ENCODE measurements around the gene FDXR.

FDXR gene

DNA sequence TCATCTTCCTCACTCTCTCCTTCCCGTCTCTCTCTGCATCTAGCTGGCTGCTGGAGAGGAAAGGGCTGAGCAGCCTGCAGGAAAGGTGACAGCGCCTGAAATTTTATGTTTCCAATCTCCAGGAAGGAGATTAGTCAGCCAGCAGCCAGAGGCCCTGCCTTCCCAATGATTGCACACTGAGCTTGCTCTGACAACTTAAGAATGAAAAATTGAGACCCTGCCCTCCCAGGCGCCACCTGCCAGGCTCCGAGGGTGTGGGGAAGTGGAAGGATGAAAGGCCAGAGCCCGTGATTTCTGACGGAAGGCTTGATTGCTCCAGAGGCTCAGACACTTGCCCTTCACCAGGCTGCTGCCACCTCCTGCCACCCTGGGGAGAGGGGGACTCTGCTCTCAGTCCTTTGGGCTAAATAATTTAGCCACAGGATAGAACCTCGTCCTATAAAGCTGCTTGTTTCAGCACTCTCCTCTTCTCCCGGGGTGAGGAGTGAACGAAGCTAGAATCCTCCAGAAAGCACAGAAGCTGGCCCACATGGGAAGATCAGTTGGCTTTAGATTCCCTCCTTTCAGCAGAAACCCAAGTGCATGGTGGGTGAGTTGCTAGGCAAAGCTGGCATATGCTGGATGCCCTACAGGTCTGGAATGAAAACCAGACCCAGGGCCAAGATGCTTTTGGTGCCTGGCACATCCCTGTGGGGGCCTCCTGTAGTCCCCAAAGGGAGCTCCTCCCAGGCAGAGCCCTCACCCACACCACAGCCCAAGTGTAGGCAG lies 46.7 kb downstream of the FDXR start:
- no peak for TF ChIP-seq FOXK2 (IDR thresholded peaks at IDR 0.05)
- no peak for TF ChIP-seq FOXM1 (IDR thresholded peaks at IDR 0.05; ENCODE audit: borderline replicate concordance)
- TF ChIP-seq L3MBTL2 (conservative IDR thresholded peaks at IDR 0.05): no peak
- TF ChIP-seq NFRKB (IDR thresholded peaks at IDR 0.05): no peak
- no peak for TF ChIP-seq ZNF384 (IDR thresholded peaks at IDR 0.05)
- no peak for TF ChIP-seq HDGF (IDR thresholded peaks at IDR 0.05; ENCODE audit: borderline replicate concordance)
- no peak for TF ChIP-seq FOXA1 (IDR thresholded peaks at IDR 0.05)
- ChIA-PET POLR2A (no interaction called here), CTCF (interaction anchor here (0.9 kb wide), 1 partner anchor 14 kb away, joined by 3 read pairs; no protein-coding TSS in a partner anchor)
- DNase-seq (ENCODE audit: extremely low spot score): no peak

DNA sequence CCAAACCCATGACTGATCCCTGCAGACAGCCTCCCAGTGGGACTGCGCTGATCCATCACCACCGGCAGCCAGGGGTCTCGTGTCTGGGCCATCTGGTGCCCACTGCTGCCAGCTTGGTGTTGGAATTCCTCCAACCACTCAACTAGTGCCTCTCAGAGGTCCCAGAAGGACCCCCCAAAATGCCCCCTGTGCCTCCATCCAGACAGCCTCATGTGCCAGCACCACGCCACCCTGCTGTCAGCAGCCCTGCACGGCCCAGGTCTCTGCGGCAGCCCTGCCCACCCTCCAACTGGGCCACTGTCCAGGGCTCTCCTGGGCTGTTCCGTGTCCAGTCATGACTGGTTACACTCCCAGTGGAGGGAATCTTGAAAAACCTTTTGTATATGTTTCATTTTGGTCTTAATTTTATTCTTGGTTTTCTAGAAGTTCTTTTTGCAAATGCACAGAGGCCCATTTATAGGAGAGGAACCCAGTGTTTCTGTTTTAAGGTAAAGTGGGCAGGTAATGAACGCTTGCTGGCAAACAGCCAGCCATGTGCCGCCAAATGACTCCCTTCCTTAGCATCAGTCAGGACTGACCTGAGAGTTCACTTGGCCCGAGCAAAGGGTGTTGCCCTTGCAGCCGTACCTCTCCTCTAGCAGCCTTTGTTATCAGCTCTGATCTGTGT lies 47.7 kb downstream of the FDXR start:
- DNase-seq (ENCODE audit: extremely low spot score): no peak

DNA sequence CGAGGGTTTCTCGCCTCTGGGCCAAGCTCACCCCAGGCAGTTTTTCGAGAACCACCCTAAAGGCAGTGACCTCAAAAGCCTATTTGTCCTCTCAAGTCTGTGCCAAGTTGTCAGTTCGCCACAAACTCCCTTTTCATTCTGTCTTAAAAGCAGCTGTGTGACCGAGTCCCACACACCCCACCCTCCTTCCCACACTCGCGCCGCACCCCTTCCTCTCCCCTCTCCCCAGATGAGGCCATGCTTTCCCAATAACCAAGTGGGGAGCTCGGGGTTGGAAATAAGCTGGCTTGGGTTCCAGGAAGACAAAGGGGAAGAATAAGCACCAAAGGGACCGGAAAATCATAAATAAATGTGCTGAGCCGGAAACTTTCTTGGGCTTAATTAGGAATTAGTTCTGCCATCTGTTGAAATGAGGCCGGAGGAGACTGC lies 49.8 kb downstream of the FDXR start:
- POLR2A ChIA-PET: no interaction called here
- TF ChIP-seq FOXM1 (IDR thresholded peaks at IDR 0.05; ENCODE audit: borderline replicate concordance) (no peak), BHLHE40 (IDR thresholded peaks at IDR 0.05; ENCODE audit: borderline replicate concordance) (no peak), SP1 (IDR thresholded peaks at IDR 0.05) (no peak), ELF4 (IDR thresholded peaks at IDR 0.05) (no peak), L3MBTL2 (conservative IDR thresholded peaks at IDR 0.05) (no peak), ARNT (IDR thresholded peaks at IDR 0.05) (no peak), NFRKB (IDR thresholded peaks at IDR 0.05) (no peak), FOXK2 (IDR thresholded peaks at IDR 0.05) (no peak), CTBP1 (IDR thresholded peaks at IDR 0.05; ENCODE audit: borderline replicate concordance) (no peak), HDGF (IDR thresholded peaks at IDR 0.05; ENCODE audit: borderline replicate concordance) (no peak), SUZ12 (IDR thresholded peaks at IDR 0.05) (no peak), LEF1 (IDR thresholded peaks at IDR 0.05; ENCODE audit: borderline replicate concordance) (no peak), FOXA1 (IDR thresholded peaks at IDR 0.05) (no peak), ZNF384 (IDR thresholded peaks at IDR 0.05) (no peak), TARDBP (IDR thresholded peaks at IDR 0.05) (no peak)
- TF ChIP-seq, protein P1, sequence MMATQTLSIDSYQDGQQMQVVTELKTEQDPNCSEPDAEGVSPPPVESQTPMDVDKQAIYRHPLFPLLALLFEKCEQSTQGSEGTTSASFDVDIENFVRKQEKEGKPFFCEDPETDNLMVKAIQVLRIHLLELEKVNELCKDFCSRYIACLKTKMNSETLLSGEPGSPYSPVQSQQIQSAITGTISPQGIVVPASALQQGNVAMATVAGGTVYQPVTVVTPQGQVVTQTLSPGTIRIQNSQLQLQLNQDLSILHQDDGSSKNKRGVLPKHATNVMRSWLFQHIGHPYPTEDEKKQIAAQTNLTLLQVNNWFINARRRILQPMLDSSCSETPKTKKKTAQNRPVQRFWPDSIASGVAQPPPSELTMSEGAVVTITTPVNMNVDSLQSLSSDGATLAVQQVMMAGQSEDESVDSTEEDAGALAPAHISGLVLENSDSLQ (IDR thresholded peaks at IDR 0.05): no peak
- CTCF ChIA-PET: no interaction called here
- DNase-seq (ENCODE audit: extremely low spot score): no peak

More for the DNA sequence above, 47.7 kb downstream of the FDXR start:
- no peak for TF ChIP-seq HDGF (IDR thresholded peaks at IDR 0.05; ENCODE audit: borderline replicate concordance)
- no peak for TF ChIP-seq BHLHE40 (IDR thresholded peaks at IDR 0.05; ENCODE audit: borderline replicate concordance)
- no peak for TF ChIP-seq SP1 (IDR thresholded peaks at IDR 0.05)
- TF ChIP-seq FOXM1 (IDR thresholded peaks at IDR 0.05; ENCODE audit: borderline replicate concordance): no peak
- TF ChIP-seq, protein P1 (IDR thresholded peaks at IDR 0.05): no peak
- ChIA-PET CTCF (no interaction called here), POLR2A (no interaction called here)

DNA sequence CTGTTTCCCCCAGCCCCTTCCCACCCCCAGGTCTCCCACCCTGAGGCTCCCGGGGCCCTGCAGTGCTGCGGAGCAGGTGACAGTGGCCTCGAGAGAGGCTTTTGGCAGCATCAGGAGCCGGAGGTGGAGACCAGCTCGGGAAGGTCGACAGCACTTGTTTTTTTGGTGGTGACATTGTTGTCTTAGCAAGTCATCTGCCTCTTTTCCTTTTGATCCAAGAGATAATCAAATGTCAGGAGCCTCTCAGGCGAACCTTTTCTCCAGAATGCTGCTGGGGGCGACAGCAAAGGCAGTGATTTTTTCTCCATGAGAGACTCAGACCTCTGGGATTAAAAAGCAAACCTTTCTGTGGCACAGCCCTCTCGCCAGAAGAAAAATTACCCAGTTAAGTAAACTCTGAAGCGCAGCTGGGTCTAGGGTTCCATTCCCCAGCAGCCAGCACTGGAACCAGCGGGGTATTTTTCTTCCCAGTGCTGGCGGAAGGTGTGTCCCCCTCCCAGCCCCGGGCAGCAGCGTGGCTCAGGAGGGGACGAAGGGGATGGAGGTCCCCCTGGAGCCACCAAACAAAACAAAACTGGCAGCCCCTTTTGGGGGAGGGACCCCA lies 50.4 kb downstream of the FDXR start:
- no peak for TF ChIP-seq FOXA1 (IDR thresholded peaks at IDR 0.05)
- no peak for TF ChIP-seq BHLHE40 (IDR thresholded peaks at IDR 0.05; ENCODE audit: borderline replicate concordance)
- TF ChIP-seq SP1 (IDR thresholded peaks at IDR 0.05): no peak
- TF ChIP-seq, protein P1 (IDR thresholded peaks at IDR 0.05): no peak
- no peak for TF ChIP-seq ZNF384 (IDR thresholded peaks at IDR 0.05)
- no peak for TF ChIP-seq LEF1 (IDR thresholded peaks at IDR 0.05; ENCODE audit: borderline replicate concordance)
- TF ChIP-seq NFRKB (IDR thresholded peaks at IDR 0.05): no peak
- no peak for TF ChIP-seq L3MBTL2 (conservative IDR thresholded peaks at IDR 0.05)
- TF ChIP-seq HDGF (IDR thresholded peaks at IDR 0.05; ENCODE audit: borderline replicate concordance): no peak
- TF ChIP-seq CTBP1 (IDR thresholded peaks at IDR 0.05; ENCODE audit: borderline replicate concordance): no peak
- TF ChIP-seq TARDBP (IDR thresholded peaks at IDR 0.05): no peak
- no peak for TF ChIP-seq FOXK2 (IDR thresholded peaks at IDR 0.05)
- ChIA-PET CTCF (no interaction called here), POLR2A (no interaction called here)
- DNase-seq (ENCODE audit: extremely low spot score): no peak

DNA sequence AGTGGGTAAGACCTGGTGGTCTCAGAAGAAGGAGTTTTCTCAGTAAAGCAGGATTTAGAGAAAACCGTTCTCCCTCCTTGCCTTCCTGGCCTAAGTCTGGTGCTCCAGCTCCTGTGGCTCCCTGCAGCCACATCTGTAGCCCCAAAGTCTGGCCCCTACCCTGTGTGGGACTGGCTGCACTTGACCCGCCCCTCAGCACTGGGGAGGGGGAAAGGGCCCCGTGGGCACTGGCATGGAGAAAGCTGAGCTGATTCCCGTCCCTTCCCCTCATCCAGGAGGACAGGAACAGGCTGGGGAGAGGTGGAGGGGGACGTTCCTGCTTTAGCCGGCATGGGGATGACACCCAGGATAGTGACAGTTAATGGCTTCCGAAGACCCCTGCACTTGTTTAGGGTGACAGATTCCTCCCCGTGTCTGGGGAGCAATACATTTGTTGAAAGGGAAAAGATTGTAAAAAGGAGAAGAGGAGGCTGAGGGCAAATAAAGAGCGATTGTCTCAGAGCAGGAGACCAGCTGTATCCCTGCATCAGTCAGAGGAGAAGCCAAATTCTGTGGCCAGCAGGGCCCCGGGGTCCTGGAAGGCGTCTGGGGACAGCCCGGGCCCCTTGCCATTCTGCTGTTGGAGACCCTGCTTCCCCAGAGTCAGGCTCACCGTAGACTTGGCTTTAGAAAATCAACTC lies 51.0 kb downstream of the FDXR start:
- CTCF ChIA-PET: interaction anchor here (1.4 kb wide), 1 partner anchor 26 kb away, joined by 3 read pairs; no protein-coding TSS in a partner anchor
- POLR2A ChIA-PET: interaction anchor here (1.2 kb wide), 1 partner anchor 51 kb away, joined by 4 read pairs; the partner anchor contains the start of gene FDXR

More for the DNA sequence above, 51.0 kb downstream of the FDXR start:
- no peak for TF ChIP-seq FOXA1 (IDR thresholded peaks at IDR 0.05)
- TF ChIP-seq L3MBTL2 (conservative IDR thresholded peaks at IDR 0.05): no peak
- TF ChIP-seq SUZ12 (IDR thresholded peaks at IDR 0.05): no peak
- no peak for TF ChIP-seq LEF1 (IDR thresholded peaks at IDR 0.05; ENCODE audit: borderline replicate concordance)
- TF ChIP-seq FOXM1 (IDR thresholded peaks at IDR 0.05; ENCODE audit: borderline replicate concordance): no peak
- TF ChIP-seq CTBP1 (IDR thresholded peaks at IDR 0.05; ENCODE audit: borderline replicate concordance): no peak
- TF ChIP-seq ARNT (IDR thresholded peaks at IDR 0.05): no peak
- TF ChIP-seq, protein P1 (IDR thresholded peaks at IDR 0.05): no peak
- TF ChIP-seq TARDBP (IDR thresholded peaks at IDR 0.05): no peak
- TF ChIP-seq NFRKB (IDR thresholded peaks at IDR 0.05): no peak
- TF ChIP-seq BHLHE40 (IDR thresholded peaks at IDR 0.05; ENCODE audit: borderline replicate concordance): no peak
- TF ChIP-seq HDGF (IDR thresholded peaks at IDR 0.05; ENCODE audit: borderline replicate concordance): no peak
- DNase-seq (ENCODE audit: extremely low spot score): no peak
